ENCODE data around the gene KDR.

Gene KDR

GRCh38 chr4:55029821-55030503 lies 95.4 kb downstream of the KDR start:
- no peak for DNase-seq (ENCODE audit: low read depth)

GRCh38 chr4:55029321-55029720 lies 96.1 kb downstream of the KDR start:
- DNase-seq (ENCODE audit: low read depth) = no peak

All from non-pigmented ciliary epithelial cell (primary cell).